HG02943 (cell line): Measurements from ENCODE around the gene UGT2B10.

ENCODE experiments used
- ATAC-seq: cut with Tn5 transposase; IDR thresholded peaks from one replicate; pipeline ENCODE4 v1.9.1; 2021; ENCODE audit warnings: mild to moderate bottlenecking, low read depth, moderate library complexity; ENCODE audit not compliant: unreplicated experiment

Gene UGT2B10

DNA sequence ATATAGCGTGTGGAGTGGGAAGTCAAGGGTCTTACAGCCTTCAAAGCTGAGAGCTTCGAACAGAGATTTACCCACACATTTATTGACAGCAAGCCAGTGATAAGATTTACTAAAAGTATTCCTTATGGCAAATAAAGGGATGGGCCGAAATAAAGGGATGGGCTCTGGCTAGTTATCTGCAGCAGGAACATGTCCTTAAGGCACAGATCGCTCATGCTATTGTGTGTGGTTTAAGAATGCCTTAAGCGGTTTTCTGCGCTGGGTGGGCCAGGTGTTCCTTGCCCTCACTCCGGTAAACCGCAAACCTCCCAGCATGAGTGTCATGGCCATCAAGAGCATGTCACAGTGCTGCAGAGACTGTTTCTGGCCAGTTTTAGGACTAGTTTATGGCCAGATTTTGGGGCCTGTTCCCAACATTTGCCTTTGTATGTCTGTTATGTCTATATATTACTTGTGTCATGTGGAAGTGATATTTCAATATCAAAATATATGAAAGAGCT is 53.5 kb downstream of the UGT2B10 start:
- no peak for ATAC-seq

DNA sequence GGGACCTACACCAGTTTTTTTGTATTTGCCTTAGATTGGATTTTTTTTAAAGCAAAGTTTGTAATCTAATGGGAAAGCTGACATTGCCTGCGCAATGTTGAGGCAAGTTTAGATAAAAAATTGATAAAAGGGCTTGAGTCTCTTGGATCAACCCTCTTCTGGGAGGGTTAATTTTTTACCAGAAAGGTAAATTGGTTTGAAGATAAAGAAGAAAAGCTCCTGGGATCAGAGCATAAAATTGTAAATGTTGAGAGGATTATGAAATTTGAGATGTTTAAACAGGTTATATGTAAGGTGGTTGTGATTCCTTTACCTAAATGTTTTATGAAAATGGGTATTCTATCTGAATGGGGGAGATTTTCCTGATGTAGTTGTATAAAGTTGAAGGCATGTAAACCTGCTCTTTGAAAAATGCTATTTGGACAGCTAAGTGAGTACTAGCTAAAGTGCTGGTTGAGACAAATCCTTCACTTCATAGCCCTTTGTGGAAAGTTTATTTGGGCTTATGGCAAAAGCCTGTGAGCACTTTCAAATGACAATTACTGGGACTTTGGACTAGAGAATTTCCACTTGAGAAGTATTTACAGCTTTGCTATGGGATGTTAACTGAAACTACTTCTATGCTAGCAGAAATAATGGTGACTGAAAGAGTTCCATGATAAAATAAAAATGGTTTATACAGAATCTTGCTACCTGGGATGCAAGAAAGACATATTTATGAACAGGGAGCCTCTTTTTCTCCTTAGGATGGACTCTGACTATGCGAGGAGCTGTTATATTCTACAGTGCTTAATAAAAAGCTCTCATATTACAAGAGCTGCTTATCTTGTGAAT is 56.2 kb downstream of the UGT2B10 start:
- ATAC-seq: no peak

DNA sequence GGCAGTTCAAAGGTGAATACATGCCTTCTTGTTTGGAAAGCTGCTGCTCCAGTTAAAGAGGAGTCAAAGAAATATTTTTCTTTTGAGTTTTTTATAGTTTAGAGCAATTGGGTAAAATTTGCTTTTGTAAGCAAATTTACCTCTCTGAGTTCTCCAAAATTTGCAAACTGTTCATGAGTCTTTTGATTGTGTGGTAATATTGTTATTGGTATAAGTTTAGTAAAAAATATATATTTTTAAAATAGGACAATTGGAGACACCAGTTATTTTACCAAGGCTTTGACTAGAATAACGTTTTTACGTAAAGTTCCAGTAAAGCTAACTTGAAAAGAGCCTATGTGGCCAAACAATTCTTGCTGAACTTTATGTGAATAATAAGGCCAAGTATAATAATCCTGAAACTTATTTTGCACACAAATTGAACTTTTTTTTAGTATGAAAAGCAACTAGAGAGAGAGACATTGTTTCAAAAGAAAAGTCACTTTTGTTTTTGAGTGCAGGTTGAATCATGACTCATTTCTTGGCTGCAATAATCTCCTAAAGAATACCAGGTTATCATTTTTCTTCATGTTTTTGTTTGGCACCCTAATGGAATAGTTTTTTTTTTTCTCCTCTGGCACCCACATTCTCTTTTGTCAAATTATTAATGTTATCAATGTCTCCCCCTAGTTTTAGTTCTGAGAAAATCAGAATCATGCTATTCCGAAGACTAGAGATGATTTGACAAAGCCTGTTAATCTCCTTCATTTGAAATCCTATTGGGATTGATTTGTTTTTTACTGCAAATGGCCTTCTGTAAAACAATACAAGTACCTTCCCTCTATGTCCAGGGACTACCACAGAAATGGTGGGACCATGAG is 57.1 kb downstream of the UGT2B10 start:
- no peak for ATAC-seq

DNA sequence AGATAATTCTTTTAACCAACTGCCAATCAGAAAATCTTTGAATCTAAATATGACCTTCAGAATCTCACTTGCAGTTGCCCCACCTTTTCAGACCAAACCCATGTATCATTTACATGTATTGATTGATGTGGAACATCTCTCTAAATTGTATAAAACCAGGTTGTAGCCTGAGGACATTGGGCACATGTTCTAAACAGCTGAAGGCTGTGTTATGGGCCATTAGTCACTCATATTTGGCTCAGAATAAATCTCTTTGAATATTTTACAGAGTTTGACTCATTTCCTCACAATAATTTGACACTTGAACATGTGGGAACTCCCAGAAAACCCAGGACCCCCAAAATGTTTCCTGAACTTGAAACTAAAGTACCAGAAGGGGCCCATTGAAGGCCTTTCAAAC is 58.7 kb downstream of the UGT2B10 start:
- no peak for ATAC-seq

DNA sequence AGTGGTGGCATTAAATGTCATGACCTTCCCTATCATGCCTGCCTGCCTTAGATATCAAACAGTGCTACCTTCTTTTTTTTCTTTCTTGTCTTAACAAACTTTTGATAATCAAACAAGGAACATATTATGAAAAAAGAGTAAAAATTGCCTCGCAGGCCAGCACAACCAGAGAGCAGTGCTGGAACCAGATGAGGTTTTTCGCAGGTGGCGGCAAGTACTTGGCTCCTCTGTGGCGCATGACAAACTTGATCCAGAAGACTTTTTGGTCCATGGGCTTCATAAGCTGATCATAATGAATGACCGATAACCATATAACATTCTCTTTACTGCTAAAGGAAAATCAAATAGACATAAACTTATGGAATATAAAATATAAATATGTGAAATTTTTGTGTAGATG is 61.8 kb downstream of the UGT2B10 start:
- ATAC-seq: no peak

DNA sequence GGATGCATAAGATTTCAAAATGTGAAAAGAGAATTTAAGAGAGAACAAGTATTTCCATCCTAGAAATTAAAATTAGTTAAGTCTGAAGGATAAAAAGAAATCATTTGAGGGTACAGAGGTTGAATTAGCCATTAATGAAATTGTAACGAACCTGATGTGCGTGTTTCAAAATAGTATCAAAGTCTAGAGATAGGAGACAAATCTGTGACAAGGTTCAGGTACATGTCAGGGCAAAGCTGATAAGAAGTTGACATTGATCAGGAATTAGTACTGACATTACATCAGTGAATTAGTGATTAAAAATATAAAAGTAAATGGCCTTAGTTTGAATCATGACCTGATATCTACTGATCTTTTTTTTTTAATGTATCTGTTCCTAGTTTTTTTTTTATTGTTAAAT is 62.3 kb downstream of the UGT2B10 start:
- no peak for ATAC-seq
